ES-I3 (cell line): ENCODE results near the gene CAMK4.
"Not testable (repeated sequence)": the region's sequence is repeated elsewhere in the genome, so short reads cannot be mapped to it uniquely, and the experiment has no call there.

Experiments
- H3K36me3 ChIP-seq: 2 replicates; pipeline ENCODE4 v1.6.1; 2013; ENCODE audit warnings: mild to moderate bottlenecking, low read length, control low read depth, moderate library complexity; ENCODE audit not compliant: insufficient read depth
- H3K4me1 ChIP-seq: 2 replicates; pipeline ENCODE4 v1.6.1; 2013; ENCODE audit warnings: mild to moderate bottlenecking, control low read depth, low read length; ENCODE audit not compliant: insufficient read depth
- H3K9ac ChIP-seq: 2 replicates; pipeline ENCODE4 v1.6.1; 2013; ENCODE audit warnings: low read depth, mild to moderate bottlenecking, low read length, moderate library complexity
- H3K9me3 ChIP-seq: 2 replicates; pipeline ENCODE4 v1.6.1; 2013; ENCODE audit warnings: mild to moderate bottlenecking, low read length, moderate library complexity; ENCODE audit not compliant: control insufficient read depth, insufficient read depth

The CAMK4 gene

DNA sequence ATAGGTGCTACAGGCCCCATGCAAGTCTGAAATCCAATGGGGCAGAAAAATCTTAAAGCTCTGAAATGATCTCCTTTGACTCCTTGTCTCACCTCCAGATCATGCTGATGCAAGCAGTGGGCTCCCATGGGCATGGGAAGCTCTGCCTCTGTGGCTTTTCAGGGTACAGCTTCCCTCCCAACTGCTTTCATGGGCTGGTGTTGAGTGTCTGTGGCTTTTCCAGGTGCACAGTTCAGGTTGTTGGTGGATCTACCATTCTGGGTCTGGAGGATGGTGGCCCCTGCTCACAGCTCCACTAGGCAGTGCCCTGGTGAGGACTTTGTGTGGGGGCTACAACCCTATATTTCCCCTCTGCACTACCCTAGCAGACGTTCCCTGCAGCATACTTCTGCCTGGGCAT, 184.6 kb downstream of the CAMK4 start:
- Histone ChIP-seq H3K36me3 (no peaks in the 10 kb centered on the region), H3K9ac (no peak overlapping the region), H3K9me3 (no peaks in the 10 kb centered on the region; the same call in 1 of the 2 replicates), H3K4me1 (no peaks in the 10 kb centered on the region)

DNA sequence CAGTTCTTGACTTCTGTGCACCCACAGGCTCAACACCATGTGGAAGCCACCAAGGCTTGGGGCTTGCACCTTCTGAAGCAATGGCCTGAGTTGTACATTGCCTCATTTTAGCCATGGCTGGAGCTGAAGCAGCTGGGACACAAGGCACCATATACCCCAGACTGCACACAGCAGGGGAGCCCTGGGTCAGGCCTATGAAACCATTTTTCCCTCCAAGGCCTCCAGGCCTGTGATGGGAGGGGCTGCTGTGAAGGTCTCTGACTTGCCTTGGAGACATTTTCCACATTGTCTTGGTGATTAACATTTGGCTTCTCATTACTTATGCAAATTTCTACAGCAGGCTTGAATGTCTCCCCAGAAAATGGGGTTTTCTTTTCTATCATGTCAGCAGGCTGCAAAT, 185.1 kb downstream of the CAMK4 start:
- H3K9me3 ChIP-seq, H3K9ac ChIP-seq, H3K36me3 ChIP-seq, H3K4me1 ChIP-seq: not testable (repeated sequence)

DNA sequence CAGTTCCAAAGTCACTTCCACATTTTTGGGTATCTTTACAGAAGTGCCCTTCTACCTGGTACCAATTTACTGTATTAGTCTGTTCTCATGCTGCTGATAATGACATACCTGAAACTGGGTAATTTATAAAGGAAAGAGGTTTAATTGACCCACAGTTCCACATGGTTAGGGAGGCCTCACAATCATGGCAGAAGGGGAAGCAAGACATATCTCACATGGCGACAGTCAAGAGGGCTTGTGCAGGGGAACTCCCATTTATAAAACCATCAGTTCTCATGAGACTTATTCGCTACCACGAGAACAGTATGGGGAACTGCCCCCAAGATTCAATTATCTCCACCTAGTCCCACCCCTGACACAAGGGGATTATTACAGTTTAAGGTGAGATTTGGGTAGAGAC, 185.9 kb downstream of the CAMK4 start:
- not testable (repeated sequence) for H3K9ac ChIP-seq, H3K4me1 ChIP-seq, H3K9me3 ChIP-seq, H3K36me3 ChIP-seq

DNA sequence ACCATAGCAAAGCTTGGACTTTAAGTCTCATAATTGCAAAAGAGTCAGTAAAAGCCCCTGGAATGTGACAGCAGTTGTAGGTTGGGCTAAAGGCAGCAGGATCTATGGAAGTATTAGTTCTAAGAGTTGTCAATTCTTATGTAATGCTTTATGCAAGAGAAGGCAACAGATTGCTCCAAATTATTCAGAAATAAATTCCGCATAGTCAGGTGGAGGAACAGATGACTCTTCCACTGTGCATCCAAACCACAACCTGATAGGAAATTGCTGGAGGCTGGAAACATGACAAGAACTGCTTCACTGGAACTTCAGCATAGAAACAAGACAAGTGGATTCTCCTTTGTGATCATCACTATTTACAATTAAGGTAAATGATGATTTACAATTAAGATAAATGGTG, 187.1 kb downstream of the CAMK4 start:
- no peaks in the 10 kb centered on the region for H3K4me1 ChIP-seq
- no peaks in the 10 kb centered on the region; the same call in 1 of the 2 replicates for H3K9me3 ChIP-seq
- H3K9ac ChIP-seq: no peak overlapping the region
- no peaks in the 10 kb centered on the region for H3K36me3 ChIP-seq

DNA sequence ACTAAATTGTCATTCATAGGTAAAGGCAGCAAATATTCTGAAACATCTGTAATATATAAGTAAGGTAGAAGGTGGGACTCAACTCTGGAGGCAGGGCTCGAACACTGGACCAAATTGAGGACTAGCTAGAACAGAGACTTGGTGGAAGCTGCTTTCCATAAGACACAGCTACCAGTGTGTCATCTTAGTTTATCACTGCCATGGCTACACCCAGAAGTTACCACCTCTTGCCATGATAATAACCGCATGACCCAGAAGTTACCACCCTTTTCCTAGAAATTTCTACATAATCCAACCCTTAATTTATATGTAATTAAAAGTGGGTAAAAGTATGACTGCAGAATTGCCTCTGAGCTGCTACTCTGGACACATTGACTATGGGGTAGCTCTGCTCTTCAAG, 188.4 kb downstream of the CAMK4 start:
- Histone ChIP-seq H3K4me1 (no peaks in the 10 kb centered on the region), H3K9me3 (no peaks in the 10 kb centered on the region; the same call in 1 of the 2 replicates), H3K9ac (no peak overlapping the region), H3K36me3 (no peaks in the 10 kb centered on the region)

DNA sequence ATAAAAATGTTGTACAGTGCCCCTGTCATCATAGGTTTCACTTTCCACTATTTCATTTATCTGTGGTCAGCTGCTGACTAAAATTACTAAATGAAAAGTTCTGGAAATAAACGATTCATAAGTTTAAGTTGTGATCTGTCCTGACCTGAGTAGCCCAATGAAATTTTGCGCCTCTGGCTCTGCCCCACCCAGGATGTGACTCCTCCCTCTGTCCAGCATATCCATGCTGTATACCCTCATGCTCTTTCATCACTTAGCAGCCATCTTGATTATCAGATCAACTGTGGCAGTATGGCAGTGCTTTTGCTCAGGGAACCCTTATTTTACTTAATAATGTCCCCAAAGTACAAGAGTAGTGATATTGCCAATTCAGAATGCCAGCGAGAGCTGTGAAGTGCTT, 190.9 kb downstream of the CAMK4 start:
- no peak overlapping the region for H3K9ac ChIP-seq
- no peaks in the 10 kb centered on the region for H3K4me1 ChIP-seq
- H3K9me3 ChIP-seq: no peaks in the 10 kb centered on the region
- no peaks in the 10 kb centered on the region for H3K36me3 ChIP-seq

DNA sequence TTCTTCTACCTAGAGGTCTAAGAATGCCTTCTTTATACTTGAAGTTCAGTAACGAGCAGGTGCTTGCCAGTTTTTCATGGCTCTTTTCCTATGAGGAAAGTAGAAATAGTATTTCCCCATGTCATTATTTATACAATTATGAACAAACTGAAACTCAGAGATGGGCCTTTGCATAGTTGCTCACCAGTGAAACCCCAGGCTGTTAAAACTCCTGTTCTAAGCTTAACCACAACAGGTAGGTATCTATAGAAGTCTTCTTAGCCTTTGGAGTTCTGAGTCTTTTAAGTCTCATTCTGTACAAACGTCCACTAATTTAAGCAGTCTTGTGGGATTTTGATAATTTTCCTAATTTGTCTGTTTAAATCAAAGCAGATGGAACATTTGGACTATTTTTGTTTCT, 198.1 kb downstream of the CAMK4 start:
- H3K9ac ChIP-seq: no peak overlapping the region
- H3K9me3 ChIP-seq: no peaks in the 10 kb centered on the region
- no peaks in the 10 kb centered on the region for H3K4me1 ChIP-seq
- H3K36me3 ChIP-seq: no peaks in the 10 kb centered on the region

DNA sequence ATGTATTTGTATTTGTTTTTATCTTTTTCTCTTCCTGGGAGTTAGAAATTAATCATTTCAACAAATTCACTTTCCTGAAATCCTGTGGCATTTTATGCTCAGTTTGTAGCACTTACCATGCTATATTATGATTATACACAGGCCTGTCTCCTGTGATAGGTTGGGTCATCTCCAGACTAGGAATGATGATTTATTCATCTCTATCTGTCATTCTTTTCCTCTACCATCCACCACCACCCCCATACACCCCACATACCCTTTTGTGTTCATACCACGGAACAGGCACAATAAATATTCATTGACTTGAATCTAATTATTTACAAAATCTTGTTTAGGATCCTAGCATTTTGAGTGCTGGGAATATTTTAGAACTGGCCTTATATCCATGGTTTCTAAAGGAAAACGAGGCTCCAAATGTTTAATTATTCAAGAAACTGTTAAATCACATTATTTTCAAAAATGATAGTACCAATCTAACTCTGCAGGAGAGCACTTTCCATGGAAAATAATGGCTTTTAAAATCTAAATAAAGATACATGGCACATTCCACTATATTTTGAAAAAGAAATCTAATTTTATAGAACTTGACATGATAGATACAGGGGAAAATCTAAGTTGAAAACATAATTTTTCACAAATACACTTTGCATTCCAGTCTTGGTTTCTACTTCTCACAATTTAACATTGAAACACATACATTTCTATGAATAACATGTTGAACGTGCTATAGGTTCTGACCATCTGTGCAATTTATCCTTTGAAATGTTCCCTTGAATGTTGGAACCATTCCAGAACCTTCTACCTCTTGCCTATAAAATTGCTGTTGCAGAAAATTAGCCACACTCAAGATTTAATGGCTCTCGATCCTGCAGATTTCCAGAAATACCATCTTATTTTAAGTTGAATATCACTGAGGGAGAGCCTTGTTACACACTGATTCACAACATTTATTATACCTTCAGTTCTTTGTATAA, 198.8 kb downstream of the CAMK4 start:
- H3K9ac ChIP-seq: no peak overlapping the region
- no peaks in the 10 kb centered on the region for H3K9me3 ChIP-seq
- H3K36me3 ChIP-seq: no peaks in the 10 kb centered on the region
- H3K4me1 ChIP-seq: no peaks in the 10 kb centered on the region

DNA sequence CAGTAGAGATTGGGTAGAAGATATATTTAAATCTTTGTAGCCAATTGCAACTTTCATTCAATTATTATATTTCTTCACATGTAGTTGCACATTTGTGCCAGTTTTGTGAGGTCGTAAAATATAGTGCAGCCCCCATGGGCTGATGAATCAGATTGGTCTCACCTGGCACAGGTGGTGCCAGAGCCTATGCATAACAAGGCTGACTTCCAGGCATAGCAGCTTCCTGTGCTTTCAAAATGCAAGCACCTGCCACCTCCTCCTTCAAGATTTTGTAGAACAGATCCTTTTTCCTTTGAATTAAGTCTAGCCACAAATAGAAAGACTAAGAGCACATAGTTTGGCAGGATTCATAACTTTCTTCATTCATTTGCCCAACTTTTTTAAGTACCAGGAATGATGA, 201.0 kb downstream of the CAMK4 start:
- Histone ChIP-seq H3K4me1 (no peaks in the 10 kb centered on the region), H3K9me3 (no peaks in the 10 kb centered on the region), H3K9ac (no peak overlapping the region), H3K36me3 (no peaks in the 10 kb centered on the region)

DNA sequence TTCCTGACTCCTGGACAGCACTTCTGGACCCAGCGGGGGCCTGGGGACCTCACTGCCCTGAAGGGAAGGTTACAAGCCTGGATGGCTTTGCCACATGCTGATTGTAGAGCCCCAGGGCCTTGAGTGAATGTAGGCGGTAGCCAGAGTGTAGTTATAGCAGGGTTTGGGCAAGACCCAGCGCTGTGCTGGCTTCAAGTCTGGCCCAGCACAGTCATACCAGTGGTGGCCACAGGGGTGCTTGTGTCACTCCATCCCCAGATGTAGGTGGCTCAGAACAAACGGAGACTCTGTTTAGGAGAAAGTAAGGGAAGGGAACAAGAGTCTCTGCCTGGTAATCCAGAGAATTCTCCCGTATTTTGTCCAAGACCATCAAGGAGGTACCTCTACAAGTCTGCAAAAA, 203.6 kb downstream of the CAMK4 start:
- no peaks in the 10 kb centered on the region for H3K9me3 ChIP-seq
- no peaks in the 10 kb centered on the region for H3K4me1 ChIP-seq
- no peaks in the 10 kb centered on the region for H3K36me3 ChIP-seq
- H3K9ac ChIP-seq: no peak overlapping the region

DNA sequence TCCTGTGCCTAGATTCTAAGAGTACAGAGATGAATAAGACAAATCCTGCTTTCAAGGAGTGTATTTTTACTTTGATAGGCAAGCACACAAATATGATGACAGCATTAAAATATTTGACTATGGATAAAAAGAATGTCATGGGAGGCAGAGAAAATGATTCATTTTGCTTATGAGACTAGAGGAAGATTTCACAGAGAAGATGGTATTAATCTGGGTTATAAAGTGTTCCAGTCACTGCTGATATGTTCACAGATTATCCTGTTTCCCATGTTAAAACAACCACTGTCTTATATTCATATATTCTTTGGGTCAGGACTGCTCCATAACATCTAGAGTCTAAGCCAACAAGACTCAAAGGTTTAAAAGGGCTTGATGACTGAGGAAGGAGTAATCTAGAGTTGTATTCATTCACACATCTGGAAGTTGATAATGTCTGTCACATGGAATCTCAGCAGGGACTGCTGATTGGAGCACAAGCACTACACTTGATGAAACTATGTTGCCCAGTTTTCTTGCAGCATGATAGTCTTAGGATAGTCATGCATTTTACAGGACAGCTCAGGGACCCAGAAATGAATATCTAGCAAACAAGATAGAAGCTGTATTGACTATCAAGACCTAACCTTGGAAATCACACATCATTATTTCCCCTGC, 208.8 kb downstream of the CAMK4 start:
- Histone ChIP-seq H3K36me3 (no peaks in the 10 kb centered on the region), H3K4me1 (no peaks in the 10 kb centered on the region), H3K9ac (no peak overlapping the region), H3K9me3 (no peaks in the 10 kb centered on the region)

DNA sequence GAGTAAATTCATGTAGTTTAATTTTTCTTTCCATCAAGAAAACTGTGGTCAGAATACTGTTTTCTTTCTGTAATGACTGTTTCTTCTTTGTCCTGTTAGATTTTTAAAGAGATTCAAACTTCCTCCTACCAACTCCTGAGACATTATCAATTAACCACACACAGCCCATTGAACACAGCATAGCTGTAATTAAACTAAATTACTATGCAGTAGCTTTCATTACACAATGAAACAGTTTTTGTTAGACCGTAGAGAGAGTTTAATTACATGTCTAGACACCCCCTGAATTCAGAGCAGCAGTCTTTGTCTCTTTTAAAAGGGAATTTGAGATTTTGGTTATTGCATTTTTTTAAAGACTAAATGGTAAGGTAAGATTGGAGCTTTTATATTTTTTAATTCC, 210.6 kb downstream of the CAMK4 start:
- Histone ChIP-seq H3K9ac (no peak overlapping the region), H3K9me3 (no peaks in the 10 kb centered on the region), H3K36me3 (no peaks in the 10 kb centered on the region), H3K4me1 (no peaks in the 10 kb centered on the region)

DNA sequence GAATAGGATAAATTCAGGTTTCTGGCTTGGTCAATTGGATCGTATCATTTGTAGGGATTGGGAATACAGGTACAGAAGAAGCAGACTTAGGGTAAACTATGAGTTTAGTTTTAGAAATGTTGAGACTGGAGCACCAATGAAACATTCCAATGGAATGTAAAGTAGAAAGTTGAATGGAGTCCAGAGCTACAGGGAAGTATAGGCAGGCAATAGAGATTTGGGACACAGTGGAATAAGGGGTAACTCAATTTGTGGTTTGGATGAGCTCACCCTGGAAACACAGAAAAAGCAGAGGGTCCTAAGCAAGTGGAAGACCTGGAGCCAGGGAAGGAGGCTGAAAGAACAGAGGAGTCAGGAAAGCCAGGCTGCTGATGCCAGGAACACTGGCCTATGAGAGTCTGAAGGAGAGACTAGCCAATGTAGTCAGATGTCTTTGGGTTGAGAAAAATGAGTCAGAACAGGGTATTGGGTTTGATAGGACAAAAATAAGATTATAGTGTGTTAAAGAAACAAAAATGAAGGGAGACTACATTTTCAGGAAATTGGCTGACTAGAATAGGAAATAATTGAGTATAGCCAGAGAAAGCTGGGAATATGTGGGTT, 215.4 kb downstream of the CAMK4 start:
- no peaks in the 10 kb centered on the region for H3K4me1 ChIP-seq
- H3K9ac ChIP-seq: no peak overlapping the region
- H3K9me3 ChIP-seq: no peaks in the 10 kb centered on the region
- no peaks in the 10 kb centered on the region for H3K36me3 ChIP-seq

DNA sequence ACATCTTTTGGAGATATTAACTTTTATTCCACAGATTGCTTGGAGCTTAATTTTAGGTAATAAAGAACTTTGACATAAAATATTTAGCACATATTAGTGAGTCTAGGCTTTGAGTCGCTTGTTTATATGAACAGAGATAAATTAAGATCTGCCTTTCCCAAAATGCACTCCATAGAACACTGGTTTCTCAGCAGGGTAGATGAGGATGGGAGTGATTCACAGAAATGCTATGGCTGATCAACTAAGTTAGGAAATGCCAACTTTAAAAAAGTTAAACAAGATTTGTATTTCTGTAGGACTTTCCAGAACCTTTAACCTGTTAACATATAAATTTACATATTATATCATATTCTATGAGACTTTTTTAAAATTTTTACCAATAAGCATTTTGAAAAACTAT, 222.9 kb downstream of the CAMK4 start:
- Histone ChIP-seq H3K36me3 (no peaks in the 10 kb centered on the region), H3K9me3 (no peaks in the 10 kb centered on the region), H3K9ac (no peak overlapping the region), H3K4me1 (peaks cover 4% of the 10 kb centered on the region; the same call in 1 of the 2 replicates)

DNA sequence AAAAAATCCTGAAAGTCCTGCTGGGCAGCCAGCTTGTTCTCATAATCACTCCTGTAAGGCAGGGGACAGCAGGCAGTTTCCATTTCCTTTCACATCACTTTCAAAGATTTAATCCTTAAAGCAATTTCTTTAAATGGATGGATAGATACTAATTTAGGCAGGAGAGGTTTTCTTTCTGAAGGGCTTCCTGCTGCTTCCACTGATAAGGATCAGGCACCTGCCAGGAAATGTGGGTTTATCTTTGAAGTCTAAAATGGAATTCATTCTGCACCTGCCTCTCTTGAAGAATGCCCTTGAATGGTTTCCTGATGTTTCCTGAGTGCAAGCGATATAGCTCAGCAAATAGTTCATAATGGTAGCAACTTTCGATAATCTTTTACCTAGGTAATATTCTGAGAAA, 223.6 kb downstream of the CAMK4 start:
- Histone ChIP-seq H3K36me3 (no peaks in the 10 kb centered on the region), H3K9me3 (no peaks in the 10 kb centered on the region), H3K9ac (no peak overlapping the region), H3K4me1 (peaks cover 4% of the 10 kb centered on the region; the same call in 1 of the 2 replicates)
